Left ventricle myocardium inferior (tissue), 1 donor: ENCODE data around the gene DSG1. TPM values are rescaled to one million over a fixed set of nuclear protein-coding genes. Genes with fewer than 3 reads are reported as not detected.

Experiments used
- DNase-seq: peaks from one replicate; pipeline ENCODE4 v3.0.0-alpha.2; 2020
- H3K27ac ChIP-seq: fragments of 200-600 bp; replicated peaks from 2 replicates; pipeline ENCODE4 v1.8.0; 2021
- H3K27me3 ChIP-seq: fragments of 200-600 bp; 2 replicates; pipeline ENCODE4 v1.8.0; 2021; ENCODE audit warnings: low read depth
- H3K36me3 ChIP-seq: fragments of 200-600 bp; 2 replicates; pipeline ENCODE4 v1.8.0; 2021
- H3K4me1 ChIP-seq: fragments of 200-600 bp; 2 replicates; pipeline ENCODE4 v1.8.0; 2021
- H3K4me3 ChIP-seq: fragments of 200-600 bp; 2 replicates; pipeline ENCODE4 v1.8.0; 2021; ENCODE audit warnings: mild to moderate bottlenecking, moderate library complexity
- H3K9me3 ChIP-seq: fragments of 200-600 bp; replicated peaks from 2 replicates; pipeline ENCODE4 v1.8.0; 2021
- intact Hi-C: fragments of 100-400 bp; cut with micrococcal nuclease; formaldehyde crosslinking; loops from one replicate; pipeline ENCODE4 v1.11.0; 2022
- total RNA-seq: library from RNA; stranded (reverse); fragmentation: NEBNext Ultra II Directional; extraction: Animal tissue kit (Norgen Biotek cat#: 25700); gene quantifications from one replicate; pipeline ENCODE4 v1.2.1, GENCODE V29; 2021
- TF ChIP-seq, protein P1 (sequence below): fragments of 200-600 bp; IDR thresholded peaks from 2 replicates; pipeline ENCODE4 v1.8.0; 2021; ENCODE audit warnings: antibody characterized with exemption, mild to moderate bottlenecking, borderline replicate concordance
- donor health status: DM: no; HTN: yes; CAD: no; lungs with severe emphysema.

DSG1 gene
- total RNA-seq, 1 donor from 2014 or later = 1.3 TPM

- TF ChIP-seq, protein P1, sequence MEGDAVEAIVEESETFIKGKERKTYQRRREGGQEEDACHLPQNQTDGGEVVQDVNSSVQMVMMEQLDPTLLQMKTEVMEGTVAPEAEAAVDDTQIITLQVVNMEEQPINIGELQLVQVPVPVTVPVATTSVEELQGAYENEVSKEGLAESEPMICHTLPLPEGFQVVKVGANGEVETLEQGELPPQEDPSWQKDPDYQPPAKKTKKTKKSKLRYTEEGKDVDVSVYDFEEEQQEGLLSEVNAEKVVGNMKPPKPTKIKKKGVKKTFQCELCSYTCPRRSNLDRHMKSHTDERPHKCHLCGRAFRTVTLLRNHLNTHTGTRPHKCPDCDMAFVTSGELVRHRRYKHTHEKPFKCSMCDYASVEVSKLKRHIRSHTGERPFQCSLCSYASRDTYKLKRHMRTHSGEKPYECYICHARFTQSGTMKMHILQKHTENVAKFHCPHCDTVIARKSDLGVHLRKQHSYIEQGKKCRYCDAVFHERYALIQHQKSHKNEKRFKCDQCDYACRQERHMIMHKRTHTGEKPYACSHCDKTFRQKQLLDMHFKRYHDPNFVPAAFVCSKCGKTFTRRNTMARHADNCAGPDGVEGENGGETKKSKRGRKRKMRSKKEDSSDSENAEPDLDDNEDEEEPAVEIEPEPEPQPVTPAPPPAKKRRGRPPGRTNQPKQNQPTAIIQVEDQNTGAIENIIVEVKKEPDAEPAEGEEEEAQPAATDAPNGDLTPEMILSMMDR = no peak
- H3K4me3 ChIP-seq = no peak overlapping the region
- DNase-seq = no peak
- H3K27me3 ChIP-seq = no peaks in the 10 kb centered on the region
- H3K9me3 ChIP-seq = no peaks in the 10 kb centered on the region
- intact Hi-C loops = no loop called here
- no peaks in the 10 kb centered on the region for H3K4me1 ChIP-seq
- no peaks in the 10 kb centered on the region for H3K36me3 ChIP-seq
- H3K27ac ChIP-seq = no peak overlapping the region
Measured at GRCh38 chr18:31371989-31372388, 54.0 kb downstream of the DSG1 start.

DNA sequence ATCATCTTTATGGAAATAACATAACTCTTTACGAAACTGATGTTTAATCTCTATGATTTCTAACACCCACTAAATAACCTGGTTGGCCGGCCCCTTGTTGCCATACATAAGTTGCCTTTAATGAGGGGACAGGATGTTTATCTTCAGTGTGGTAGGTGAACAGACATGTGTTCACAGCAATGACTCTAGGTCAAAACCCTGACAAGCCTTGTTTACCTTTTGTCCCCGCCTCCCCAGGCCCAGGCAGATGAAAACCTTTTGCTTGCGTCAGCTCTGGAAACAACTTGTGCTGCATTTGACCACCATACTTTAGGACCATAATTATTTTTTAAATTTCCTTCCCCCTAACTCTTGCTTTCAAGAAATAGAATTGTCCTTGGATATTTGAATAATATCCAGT is 55.7 kb downstream of the DSG1 start:
- H3K27ac ChIP-seq = no peak overlapping the region
- no peak overlapping the region for H3K4me3 ChIP-seq
- no peaks in the 10 kb centered on the region for H3K36me3 ChIP-seq
- no peaks in the 10 kb centered on the region for H3K9me3 ChIP-seq
- TF ChIP-seq, protein P1 = no peak
- no peaks in the 10 kb centered on the region for H3K4me1 ChIP-seq
- H3K27me3 ChIP-seq = no peaks in the 10 kb centered on the region
- no peak for DNase-seq
- intact Hi-C loops = no loop called here

GRCh38 chr18:31376477-31376876 is 58.5 kb downstream of the DSG1 start, which contains the start of gene DSG4:
Gene DSG4 (plus strand): TSS chr18:31376777. CDS start chr18:31376912, 135 bp downstream.
- intact Hi-C loops = no loop called here
- no peaks in the 10 kb centered on the region for H3K27me3 ChIP-seq
- H3K9me3 ChIP-seq = no peaks in the 10 kb centered on the region
- TF ChIP-seq, protein P1 = no peak
- no peaks in the 10 kb centered on the region for H3K36me3 ChIP-seq
- H3K4me3 ChIP-seq = no peak within 1 kb of the TSS
- no peak within 1 kb of the TSS for H3K27ac ChIP-seq
- no peak for DNase-seq
- no peaks in the 10 kb centered on the region for H3K4me1 ChIP-seq

- no peak overlapping the region for H3K27ac ChIP-seq
- no peaks in the 10 kb centered on the region for H3K4me1 ChIP-seq
- intact Hi-C loops = no loop called here
- H3K9me3 ChIP-seq = no peaks in the 10 kb centered on the region
- DNase-seq = no peak
- no peaks in the 10 kb centered on the region for H3K27me3 ChIP-seq
- no peak overlapping the region for H3K4me3 ChIP-seq
- no peaks in the 10 kb centered on the region for H3K36me3 ChIP-seq
- TF ChIP-seq, protein P1 = no peak
Measured at GRCh38 chr18:31380912-31381311, 63.0 kb downstream of the DSG1 start.

GRCh38 chr18:31382107-31382506 is 64.1 kb downstream of the DSG1 start:
- no peak for DNase-seq
- no peak overlapping the region for H3K27ac ChIP-seq
- no peaks in the 10 kb centered on the region for H3K9me3 ChIP-seq
- H3K4me1 ChIP-seq = no peaks in the 10 kb centered on the region
- no peak overlapping the region for H3K4me3 ChIP-seq
- intact Hi-C loops = no loop called here
- H3K36me3 ChIP-seq = no peaks in the 10 kb centered on the region
- no peaks in the 10 kb centered on the region for H3K27me3 ChIP-seq
- TF ChIP-seq, protein P1 = no peak

DNA sequence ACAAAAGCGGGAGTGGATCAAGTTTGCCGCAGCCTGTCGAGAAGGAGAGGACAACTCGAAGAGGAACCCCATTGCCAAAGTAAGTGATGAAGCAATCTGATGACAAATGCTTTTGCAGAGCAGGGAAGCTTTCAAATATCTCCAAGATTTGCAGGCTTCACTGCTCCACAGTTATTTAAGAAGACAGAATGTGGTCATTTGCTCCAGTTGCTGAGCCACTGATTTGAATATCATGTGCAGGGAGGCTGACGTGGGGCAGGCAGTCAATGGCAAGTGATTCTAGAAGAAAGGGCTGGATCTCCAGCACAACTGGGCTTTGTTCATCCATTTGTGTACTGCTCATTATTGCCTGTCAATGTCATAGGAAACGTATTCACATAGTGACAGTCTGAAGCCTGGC is 68.8 kb downstream of the DSG1 start:
- Histone ChIP-seq H3K27me3 (no peaks in the 10 kb centered on the region), H3K4me1 (no peaks in the 10 kb centered on the region), H3K36me3 (no peaks in the 10 kb centered on the region), H3K9me3 (no peaks in the 10 kb centered on the region), H3K27ac (no peak overlapping the region), H3K4me3 (no peak overlapping the region)
- DNase-seq = no peak
- intact Hi-C loops = no loop called here
- TF ChIP-seq, protein P1 = no peak
